SJSA1 (cell line): ENCODE data around the gene EQTN. TPM values are rescaled to one million over a fixed set of nuclear protein-coding genes. Genes with fewer than 3 reads are reported as not detected.
"Not testable (repeated sequence)": the region's sequence is repeated elsewhere in the genome, so short reads cannot be mapped to it uniquely, and the experiment has no call there.

Experiments
- DNase-seq, 2 experiments: peaks; one replicate each; pipeline ENCODE4 v3.0.0-alpha.2; 2015 to 2020; ENCODE audit warnings: low spot score in 2 of 2, low read depth in 1 of 2
- H3K27ac ChIP-seq: fragments of 250-450 bp; sonication (Bioruptor Pico); 2 replicates; pipeline ENCODE4 v1.5.1; 2020; ENCODE audit warnings: mild to moderate bottlenecking, moderate library complexity
- H3K27me3 ChIP-seq: fragments of 250-450 bp; sonication (Bioruptor Pico); replicated peaks from 2 replicates; pipeline ENCODE4 v1.5.1; 2020; ENCODE audit warnings: mild to moderate bottlenecking, moderate library complexity
- H3K36me3 ChIP-seq: fragments of 250-450 bp; sonication (Bioruptor Pico); 2 replicates; pipeline ENCODE4 v1.5.1; 2020; ENCODE audit warnings: mild to moderate bottlenecking
- H3K4me1 ChIP-seq: fragments of 250-450 bp; sonication (Bioruptor Pico); replicated peaks from 2 replicates; pipeline ENCODE4 v1.6.1; 2021; ENCODE audit warnings: mild to moderate bottlenecking
- H3K4me3 ChIP-seq: fragments of 250-450 bp; sonication (Bioruptor Pico); 2 replicates; pipeline ENCODE4 v1.5.1; 2020; ENCODE audit warnings: mild to moderate bottlenecking
- H3K9me3 ChIP-seq: fragments of 250-450 bp; sonication (Bioruptor Pico); replicated peaks from 2 replicates; pipeline ENCODE4 v1.5.1; 2020; ENCODE audit warnings: mild to moderate bottlenecking
- total RNA-seq: library from RNA; depleted of rRNA; stranded (reverse); fragments of >200 nt; shearing (Covaris generic); gene quantifications from 2 replicates; pipeline ENCODE4 v1.2.3, GENCODE V29; 2014

EQTN gene
- total RNA-seq, 1 experiment from 2014 or later = not detected

GRCh38 chr9:27279611-27280010 is 17.3 kb downstream of the EQTN start:
- DNase-seq = no peak
- Histone ChIP-seq H3K36me3 (no peaks in the 10 kb centered on the region), H3K27ac (no peak overlapping the region), H3K4me1 (peaks cover 8% of the 10 kb centered on the region), H3K27me3 (no peaks in the 10 kb centered on the region), H3K4me3 (no peak overlapping the region), H3K9me3 (no peaks in the 10 kb centered on the region)

DNA sequence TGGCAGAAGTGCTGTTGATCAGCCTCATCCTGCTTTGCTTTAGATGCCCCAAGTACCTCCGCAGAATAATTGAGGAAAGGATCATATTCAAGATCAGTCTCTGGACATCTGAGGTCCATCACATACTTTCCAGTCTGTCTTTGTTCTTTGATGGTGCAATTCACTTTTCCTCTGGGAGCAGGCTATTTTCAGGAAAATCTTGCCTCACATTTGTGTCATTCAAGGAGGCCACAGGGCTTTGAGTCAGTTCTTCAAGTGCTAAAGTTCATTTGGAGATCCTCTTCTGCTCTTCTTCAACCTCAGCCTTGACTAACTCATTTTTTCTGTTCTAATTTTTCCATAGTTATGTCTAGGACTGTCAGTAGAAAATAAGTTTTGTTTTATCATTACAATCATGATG is 18.6 kb downstream of the EQTN start:
- H3K9me3 ChIP-seq = no peaks in the 10 kb centered on the region
- DNase-seq = no peak
- no peaks in the 10 kb centered on the region for H3K27me3 ChIP-seq
- H3K4me1 ChIP-seq = peaks cover 8% of the 10 kb centered on the region
- H3K27ac ChIP-seq = no peak overlapping the region
- no peaks in the 10 kb centered on the region for H3K36me3 ChIP-seq
- no peak overlapping the region for H3K4me3 ChIP-seq

DNA sequence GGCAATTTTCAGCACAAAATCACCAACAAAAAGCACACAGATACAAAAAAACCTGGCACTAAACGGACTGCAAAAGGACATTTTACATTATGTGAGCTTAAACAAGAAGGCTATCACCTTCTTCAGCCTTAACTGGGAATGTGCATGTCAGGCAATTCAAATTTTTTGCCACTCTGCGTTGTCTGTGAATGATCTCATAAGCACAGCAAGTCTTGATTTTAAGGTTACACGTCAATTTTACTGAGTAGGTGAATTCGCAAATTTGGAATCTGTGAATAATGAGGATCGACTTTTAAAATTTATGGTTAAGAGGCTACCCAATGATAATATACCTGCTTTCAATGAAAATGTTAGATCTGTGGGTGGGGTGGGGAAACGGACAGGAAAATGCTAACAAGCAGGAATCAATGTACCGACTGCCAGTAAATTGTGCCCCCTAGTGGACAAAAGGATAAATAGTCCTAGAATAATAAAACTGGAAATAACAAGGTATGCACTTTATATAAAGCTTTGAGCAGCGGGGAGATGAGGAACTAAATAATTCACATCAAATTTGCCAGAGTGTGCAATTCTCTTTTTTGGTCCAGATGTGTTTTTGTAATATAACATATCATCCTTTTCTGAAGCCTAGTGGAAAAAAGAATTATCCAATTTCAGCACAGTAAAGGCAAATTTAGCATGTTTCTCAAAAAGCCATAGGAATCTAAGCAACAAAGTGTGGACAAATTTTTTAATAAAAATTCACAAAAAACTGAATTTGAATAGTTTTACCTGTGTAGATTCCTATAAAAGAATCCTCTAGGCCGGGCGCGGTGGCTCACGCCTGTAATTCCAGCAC is 20.5 kb downstream of the EQTN start:
- DNase-seq = peak in 1 of 2 experiments; percentile 52
- Histone ChIP-seq H3K4me3 (peak overlapping the region; percentile 7; the same call in 1 of the 2 replicates), H3K9me3 (no peaks in the 10 kb centered on the region), H3K27ac (no peak overlapping the region), H3K27me3 (no peaks in the 10 kb centered on the region), H3K4me1 (peaks cover 8% of the 10 kb centered on the region), H3K36me3 (no peaks in the 10 kb centered on the region)

- peaks cover 8% of the 10 kb centered on the region for H3K4me1 ChIP-seq
- no peaks in the 10 kb centered on the region for H3K9me3 ChIP-seq
- H3K27me3 ChIP-seq = no peaks in the 10 kb centered on the region
- no peak overlapping the region for H3K4me3 ChIP-seq
- no peaks in the 10 kb centered on the region for H3K36me3 ChIP-seq
- no peak overlapping the region for H3K27ac ChIP-seq
- no peak for DNase-seq
Observed at GRCh38 chr9:27273186-27273585, 23.8 kb downstream of the EQTN start.

DNA sequence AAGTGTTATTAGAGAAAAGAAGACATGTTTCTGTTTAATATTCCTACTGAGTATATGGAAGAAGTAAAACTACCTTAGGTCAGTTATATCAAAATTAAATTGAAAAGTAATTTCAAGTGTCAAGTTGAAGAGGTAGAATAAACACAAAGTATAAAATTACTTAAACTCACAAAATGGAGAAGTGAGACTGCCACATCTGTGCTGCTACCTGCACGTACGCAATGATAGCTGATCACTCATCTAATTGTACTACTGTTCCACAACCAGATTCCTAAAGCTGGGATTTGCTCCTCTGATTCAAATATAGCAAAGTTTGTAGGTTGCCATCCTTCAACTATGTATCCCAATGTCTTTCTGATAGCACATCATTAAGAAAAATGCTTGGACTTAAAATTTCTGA is 24.8 kb downstream of the EQTN start:
- Histone ChIP-seq H3K9me3 (no peaks in the 10 kb centered on the region), H3K4me1 (peaks cover 8% of the 10 kb centered on the region), H3K27me3 (no peaks in the 10 kb centered on the region), H3K27ac (no peak overlapping the region), H3K4me3 (no peak overlapping the region), H3K36me3 (no peaks in the 10 kb centered on the region)
- DNase-seq = no peak

- no peak overlapping the region for H3K4me3 ChIP-seq
- no peaks in the 10 kb centered on the region for H3K27me3 ChIP-seq
- no peak overlapping the region for H3K27ac ChIP-seq
- H3K4me1 ChIP-seq = no peaks in the 10 kb centered on the region
- no peaks in the 10 kb centered on the region for H3K36me3 ChIP-seq
- DNase-seq = peak in 1 of 2 experiments; percentile 2
- no peaks in the 10 kb centered on the region for H3K9me3 ChIP-seq
Observed at GRCh38 chr9:27261517-27262211, 35.3 kb downstream of the EQTN start.

DNA sequence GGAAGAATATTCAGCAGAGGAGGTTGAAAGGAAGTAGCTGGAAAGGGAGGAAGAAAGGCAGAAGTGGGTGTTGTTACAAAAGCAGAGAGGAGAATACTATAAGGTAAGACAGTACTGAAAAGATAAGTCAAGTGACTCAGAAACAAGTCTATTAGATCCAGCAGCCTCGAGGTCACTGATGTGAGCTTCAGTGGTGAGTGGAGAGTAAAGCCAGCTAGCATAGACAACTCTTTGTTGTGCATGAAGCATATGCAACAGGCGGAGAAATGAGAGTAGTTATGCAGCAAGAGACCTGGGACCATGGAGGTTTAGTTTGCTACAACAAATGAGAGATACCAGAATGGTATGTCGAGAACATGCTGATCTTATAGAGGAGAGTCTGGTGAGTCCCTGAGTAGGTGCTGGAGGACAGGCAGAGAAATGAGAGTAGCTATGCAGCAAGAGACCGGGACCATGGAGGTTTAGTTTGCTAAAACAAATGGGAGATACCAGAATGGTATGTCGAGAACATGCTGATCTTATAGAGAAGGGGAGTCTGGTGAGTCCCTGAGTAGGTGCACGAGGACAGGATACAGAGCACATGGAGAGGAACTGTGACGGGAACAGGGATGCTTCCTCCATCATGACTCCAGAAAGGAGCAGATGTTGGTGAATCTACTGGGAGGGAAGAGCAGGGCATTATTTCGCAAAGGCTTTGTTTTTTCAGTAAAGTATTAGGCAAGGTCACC is 36.0 kb downstream of the EQTN start:
- H3K4me3 ChIP-seq = no peak overlapping the region
- H3K27ac ChIP-seq = no peak overlapping the region
- no peaks in the 10 kb centered on the region for H3K36me3 ChIP-seq
- no peaks in the 10 kb centered on the region for H3K9me3 ChIP-seq
- H3K4me1 ChIP-seq = no peaks in the 10 kb centered on the region
- no peaks in the 10 kb centered on the region for H3K27me3 ChIP-seq
- no peak for DNase-seq

DNA sequence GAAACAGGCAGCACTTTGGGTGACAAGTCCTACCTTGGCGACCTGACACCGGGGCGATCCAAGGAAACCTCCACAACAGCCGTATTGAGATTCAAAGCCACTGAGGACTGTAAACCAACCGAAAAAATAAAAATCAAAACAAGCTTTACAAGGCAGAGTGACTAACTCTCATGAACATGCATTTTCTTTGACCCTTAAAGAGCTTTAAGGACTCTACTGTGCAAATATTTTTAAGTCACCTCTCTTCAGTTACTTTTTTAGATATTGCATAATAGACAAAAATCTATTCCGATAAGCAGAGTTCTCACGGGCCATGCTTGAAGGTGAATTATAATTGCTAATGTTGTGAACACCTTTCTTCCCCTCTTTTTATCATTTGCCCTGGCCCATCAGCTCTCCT is 38.3 kb downstream of the EQTN start:
- H3K4me3 ChIP-seq = no peak overlapping the region
- H3K36me3 ChIP-seq = no peaks in the 10 kb centered on the region
- DNase-seq = no peak
- H3K4me1 ChIP-seq = no peaks in the 10 kb centered on the region
- no peak overlapping the region for H3K27ac ChIP-seq
- H3K9me3 ChIP-seq = no peaks in the 10 kb centered on the region
- H3K27me3 ChIP-seq = no peaks in the 10 kb centered on the region

DNA sequence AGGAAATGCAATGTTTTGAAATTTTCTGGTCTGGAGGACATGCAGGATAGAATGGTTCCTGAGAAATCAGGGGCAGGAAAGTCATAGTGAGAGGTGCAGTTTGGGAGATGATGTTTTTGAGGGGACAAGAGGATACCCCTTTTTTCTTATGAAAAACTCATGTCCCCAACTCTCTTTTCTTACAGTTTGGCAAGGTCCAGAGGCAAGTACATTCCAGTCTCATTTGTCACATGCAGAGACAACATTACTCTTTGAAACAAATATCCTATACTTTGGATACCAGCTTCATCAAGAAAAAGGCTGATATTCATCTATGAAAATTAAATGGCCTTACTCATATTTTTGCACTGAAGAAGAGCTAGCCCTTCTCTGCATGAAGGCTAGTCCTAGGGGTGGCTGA is 48.2 kb downstream of the EQTN start:
- Histone ChIP-seq H3K4me1 (no peaks in the 10 kb centered on the region), H3K9me3 (no peaks in the 10 kb centered on the region), H3K27me3 (no peaks in the 10 kb centered on the region), H3K27ac (no peak overlapping the region), H3K4me3 (no peak overlapping the region), H3K36me3 (no peaks in the 10 kb centered on the region)
- DNase-seq = no peak

GRCh38 chr9:27247756-27248155 is 49.2 kb downstream of the EQTN start:
- Histone ChIP-seq H3K4me1 (no peaks in the 10 kb centered on the region), H3K4me3 (no peak overlapping the region), H3K9me3 (no peaks in the 10 kb centered on the region), H3K27me3 (no peaks in the 10 kb centered on the region), H3K27ac (no peak overlapping the region), H3K36me3 (no peaks in the 10 kb centered on the region)
- DNase-seq = peak; percentile 33 to 39

GRCh38 chr9:27239648-27240047 is 57.3 kb downstream of the EQTN start:
- H3K27ac ChIP-seq, DNase-seq, H3K4me1 ChIP-seq, H3K9me3 ChIP-seq, H3K27me3 ChIP-seq, H3K4me3 ChIP-seq, H3K36me3 ChIP-seq: not testable (repeated sequence)
